ENCODE results near the gene BTC.

BTC gene

GRCh38 chr4:74790652-74791051 is 3.7 kb downstream of the BTC start:
- Histone ChIP-seq H3K27ac (no peak overlapping the region), H3K4me3 (no peak overlapping the region)
- no peak for TF ChIP-seq CTCF (IDR thresholded peaks at IDR 0.05)
- DNase-seq (ENCODE audit: low spot score), result no peak

GRCh38 chr4:74789518-74789917 is 4.8 kb downstream of the BTC start:
- Histone ChIP-seq H3K27ac (no peak overlapping the region), H3K4me3 (no peak overlapping the region)
- no peak for DNase-seq (ENCODE audit: low spot score)
- TF ChIP-seq CTCF (IDR thresholded peaks at IDR 0.05), result no peak

GRCh38 chr4:74777531-74777930 is 16.8 kb downstream of the BTC start:
- no peak for DNase-seq (ENCODE audit: low spot score)
- TF ChIP-seq CTCF (IDR thresholded peaks at IDR 0.05), result no peak
- H3K4me3 ChIP-seq, result no peak overlapping the region
- H3K27ac ChIP-seq, result no peak overlapping the region

GRCh38 chr4:74772783-74773182 is 21.5 kb downstream of the BTC start:
- DNase-seq (ENCODE audit: low spot score), result no peak
- no peak for TF ChIP-seq CTCF (IDR thresholded peaks at IDR 0.05)
- Histone ChIP-seq H3K4me3 (no peak overlapping the region), H3K27ac (no peak overlapping the region)

GRCh38 chr4:74772106-74772505 is 22.2 kb downstream of the BTC start:
- TF ChIP-seq CTCF (IDR thresholded peaks at IDR 0.05), result no peak
- Histone ChIP-seq H3K4me3 (no peak overlapping the region), H3K27ac (no peak overlapping the region)
- DNase-seq (ENCODE audit: low spot score), result no peak

GRCh38 chr4:74770226-74770910 is 24.0 kb downstream of the BTC start:
- no peak for DNase-seq (ENCODE audit: low spot score)
- H3K4me3 ChIP-seq, result no peak overlapping the region
- TF ChIP-seq CTCF (IDR thresholded peaks at IDR 0.05), result no peak
- no peak overlapping the region for H3K27ac ChIP-seq

GRCh38 chr4:74768857-74769525 is 25.3 kb downstream of the BTC start:
- TF ChIP-seq CTCF (IDR thresholded peaks at IDR 0.05), result no peak
- DNase-seq (ENCODE audit: low spot score), result no peak
- H3K27ac ChIP-seq, result peak overlapping the region in 1 of 2 donors; percentile 26
- no peak overlapping the region for H3K4me3 ChIP-seq

Measured in coronary artery (tissue), 2 donors.